Activated T-cell treated with anti-CD3 and anti-CD28 coated beads, Interleukin-2, amount 50 U/mL, for 72 hours (primary cell): Measurements from ENCODE around the gene RRM2. TPM values are rescaled to one million over a fixed set of nuclear protein-coding genes. Genes with fewer than 3 reads are reported as not detected.

Experiments used
- ATAC-seq, 2 donors: fragments of 150-1000 bp; cut with Tn5 transposase; replicated peaks in 1 of 2; 2 replicates each; pipeline ENCODE4 v1.10.0; 2021; ENCODE audit warnings: moderate library complexity in 2 of 2, mild to moderate bottlenecking in 1 of 2
- DNase-seq, 2 donors: peaks; one replicate each; pipeline ENCODE4 v3.0.0; 2021 to 2022; ENCODE audit warnings: mixed read lengths in 1 of 2
- H3K27ac Mint-ChIP-seq: one replicate; pipeline ENCODE4 v1.8.0; 2022; ENCODE audit warnings: mild to moderate bottlenecking, moderate library complexity, mixed read lengths
- H3K27me3 Mint-ChIP-seq: one replicate; pipeline ENCODE4 v1.8.0; 2022; ENCODE audit warnings: low read depth, mixed read lengths
- H3K36me3 Mint-ChIP-seq, 2 donors: one replicate each; pipeline ENCODE4 v1.8.0; 2022; ENCODE audit warnings: mixed read lengths in 2 of 2, mild to moderate bottlenecking in 1 of 2; ENCODE audit not compliant: insufficient read depth in 2 of 2
- H3K4me1 Mint-ChIP-seq: one replicate; pipeline ENCODE4 v1.8.0; 2022; ENCODE audit warnings: low read depth, mixed read lengths
- H3K4me3 Mint-ChIP-seq, 2 donors: one replicate each; pipeline ENCODE4 v1.8.0; 2022; ENCODE audit warnings: mild to moderate bottlenecking in 2 of 2, mixed read lengths in 2 of 2, moderate library complexity in 2 of 2
- H3K9me3 Mint-ChIP-seq, 2 donors: one replicate each; pipeline ENCODE4 v1.8.0; 2022; ENCODE audit warnings: mixed read lengths in 2 of 2
- total RNA-seq, 2 donors: library from RNA; stranded (reverse); gene quantifications; one replicate each; pipeline ENCODE4 v1.2.3, GENCODE V29; 2022

Gene RRM2
- total RNA-seq, 2 donors from 2014 or later: 222 to 233 TPM

DNA sequence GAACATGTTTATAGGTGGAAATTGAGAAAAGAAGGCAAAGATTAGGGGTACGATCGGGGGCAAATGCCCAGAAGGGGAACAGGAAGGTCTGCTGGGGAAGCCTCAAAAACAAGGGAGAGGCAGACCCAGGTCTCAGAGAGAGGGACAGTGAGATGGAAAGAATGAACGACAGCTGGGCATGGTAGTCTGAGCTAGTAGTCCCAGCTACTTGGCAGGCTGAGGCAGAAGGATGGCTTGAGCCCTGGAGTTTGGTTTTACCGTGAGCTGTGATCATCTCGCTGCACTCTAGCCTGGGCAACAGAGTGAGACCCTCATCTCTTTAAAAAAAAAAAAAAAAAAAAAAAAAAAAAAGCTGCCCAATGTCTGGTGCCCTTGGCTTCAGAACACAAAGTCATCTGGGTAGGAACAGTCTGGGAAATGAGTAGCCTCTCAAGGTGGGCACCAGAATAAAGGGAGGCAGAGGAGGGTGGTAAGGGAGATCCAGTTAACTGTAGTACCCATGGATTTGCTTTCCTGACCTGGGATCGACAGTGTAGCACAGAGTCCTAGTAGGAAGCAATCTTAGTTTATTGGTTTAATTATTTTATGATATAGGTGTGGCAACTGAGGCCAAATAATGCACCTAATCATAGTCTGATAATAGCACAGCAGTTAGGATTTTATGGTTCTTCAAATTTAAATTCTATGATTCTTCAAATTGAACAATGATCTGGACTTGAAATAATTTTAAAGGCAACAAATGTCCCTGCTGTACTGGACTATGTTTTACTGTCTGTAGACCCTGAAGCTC lies 3.5 kb downstream of the RRM2 start:
- Mint-ChIP-seq H3K9me3 (no peaks in the 10 kb centered on the region), H3K36me3 (peaks cover 35 to 64% of the 10 kb centered on the region in 2 donors), H3K4me3 (peak overlapping the region; percentile 86 to 93), H3K27ac (peak overlapping the region; percentile 81), H3K27me3 (no peaks in the 10 kb centered on the region), H3K4me1 (peaks cover 66% of the 10 kb centered on the region)
- ATAC-seq (no peak), DNase-seq (no peak)

DNA sequence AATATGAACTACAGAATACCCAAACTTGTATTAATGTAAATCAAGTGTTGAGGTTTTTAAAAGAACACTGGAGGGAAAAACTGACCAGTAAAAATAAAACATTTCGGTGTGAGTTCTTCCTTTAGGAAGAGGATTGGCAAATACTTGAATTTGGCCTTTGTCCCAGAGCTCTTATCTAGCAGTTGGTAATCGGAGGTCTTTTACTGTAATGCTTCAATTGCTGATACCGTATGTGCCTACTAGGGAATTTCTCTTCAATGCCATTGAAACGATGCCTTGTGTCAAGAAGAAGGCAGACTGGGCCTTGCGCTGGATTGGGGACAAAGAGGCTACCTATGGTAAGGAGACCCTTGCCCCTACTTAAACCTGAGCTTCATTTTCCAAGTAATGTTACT lies 4.1 kb downstream of the RRM2 start:
- H3K4me3 Mint-ChIP-seq: peak overlapping the region; percentile 8 to 25
- peaks cover 35 to 62% of the 10 kb centered on the region in 2 donors for H3K36me3 Mint-ChIP-seq
- no peaks in the 10 kb centered on the region for H3K27me3 Mint-ChIP-seq
- DNase-seq (no peak), ATAC-seq (no peak)
- H3K27ac Mint-ChIP-seq: no peak overlapping the region
- H3K9me3 Mint-ChIP-seq: no peaks in the 10 kb centered on the region
- peaks cover 62% of the 10 kb centered on the region for H3K4me1 Mint-ChIP-seq

DNA sequence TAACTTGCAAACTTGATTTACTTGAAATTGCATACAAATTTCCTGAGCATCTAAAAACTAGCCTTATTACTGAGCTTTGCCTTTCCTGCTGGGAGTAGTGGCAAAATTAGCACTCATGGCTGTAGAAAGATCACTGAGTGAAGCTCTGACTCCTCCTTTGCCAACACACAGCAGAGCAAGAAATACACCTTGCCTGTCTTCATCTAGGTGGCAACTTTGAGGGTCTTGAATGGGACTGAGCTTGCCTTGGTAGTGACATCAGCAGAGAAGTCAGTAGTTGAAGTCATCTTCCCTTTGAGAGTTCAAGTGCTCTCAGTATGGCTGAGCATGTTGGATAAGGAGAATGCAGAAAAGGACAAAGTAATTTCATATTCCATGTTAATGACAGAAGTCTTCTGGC lies 5.9 kb downstream of the RRM2 start:
- Mint-ChIP-seq H3K9me3 (no peaks in the 10 kb centered on the region), H3K27me3 (no peaks in the 10 kb centered on the region), H3K4me1 (peaks cover 58% of the 10 kb centered on the region), H3K4me3 (peak overlapping the region in 1 of 2 donors; percentile 62), H3K27ac (peak overlapping the region; percentile 82), H3K36me3 (peaks cover 40 to 65% of the 10 kb centered on the region in 2 donors)
- ATAC-seq (no peak), DNase-seq (no peak)

DNA sequence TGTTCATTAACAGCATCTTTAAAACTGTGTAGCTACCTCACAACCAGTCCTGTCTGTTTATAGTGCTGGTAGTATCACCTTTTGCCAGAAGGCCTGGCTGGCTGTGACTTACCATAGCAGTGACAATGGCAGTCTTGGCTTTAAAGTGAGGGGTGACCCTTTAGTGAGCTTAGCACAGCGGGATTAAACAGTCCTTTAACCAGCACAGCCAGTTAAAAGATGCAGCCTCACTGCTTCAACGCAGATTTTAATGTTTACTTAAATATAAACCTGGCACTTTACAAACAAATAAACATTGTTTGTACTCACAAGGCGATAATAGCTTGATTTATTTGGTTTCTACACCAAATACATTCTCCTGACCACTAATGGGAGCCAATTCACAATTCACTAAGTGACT lies 7.0 kb downstream of the RRM2 start:
- H3K4me3 Mint-ChIP-seq: no peak overlapping the region

DNA sequence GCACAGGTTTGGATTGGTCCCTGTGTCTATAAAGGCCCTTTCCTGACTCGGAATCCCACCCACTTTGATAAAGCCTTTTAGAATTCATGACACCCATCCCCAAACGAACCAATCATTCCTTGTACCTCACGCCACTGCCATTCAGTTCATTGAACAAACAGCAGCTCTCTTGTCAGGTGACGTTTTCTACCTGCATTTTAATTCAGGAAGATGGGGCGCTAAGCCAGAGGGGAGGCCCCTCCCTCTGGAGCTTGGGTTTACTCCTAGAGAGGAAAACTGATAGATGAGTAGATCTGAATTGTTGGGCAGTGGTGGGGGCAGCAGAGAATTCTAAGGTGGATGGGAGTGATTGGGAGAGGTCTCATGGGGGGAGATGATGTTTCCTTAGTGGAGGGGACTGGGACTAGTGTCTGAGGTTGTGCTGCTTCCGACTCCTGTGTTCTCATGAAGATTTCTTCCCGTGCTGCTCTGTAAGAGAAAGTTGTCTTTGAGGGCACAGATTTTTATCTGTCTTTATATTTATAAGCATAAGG lies 9.6 kb downstream of the RRM2 start:
- peaks cover 22 to 43% of the 10 kb centered on the region in 2 donors for H3K36me3 Mint-ChIP-seq
- H3K27ac Mint-ChIP-seq: peak overlapping the region; percentile 61
- H3K4me3 Mint-ChIP-seq: no peak overlapping the region
- H3K27me3 Mint-ChIP-seq: no peaks in the 10 kb centered on the region
- DNase-seq (no peak), ATAC-seq (no peak)
- peaks cover 35% of the 10 kb centered on the region for H3K4me1 Mint-ChIP-seq
- H3K9me3 Mint-ChIP-seq: no peaks in the 10 kb centered on the region

More for the DNA sequence above, 7.0 kb downstream of the RRM2 start:
- Mint-ChIP-seq H3K36me3 (peaks cover 36 to 57% of the 10 kb centered on the region in 2 donors), H3K27me3 (no peaks in the 10 kb centered on the region), H3K27ac (no peak overlapping the region), H3K4me1 (peaks cover 53% of the 10 kb centered on the region), H3K9me3 (no peaks in the 10 kb centered on the region)
- no peak for ATAC-seq
- DNase-seq: no peak

DNA sequence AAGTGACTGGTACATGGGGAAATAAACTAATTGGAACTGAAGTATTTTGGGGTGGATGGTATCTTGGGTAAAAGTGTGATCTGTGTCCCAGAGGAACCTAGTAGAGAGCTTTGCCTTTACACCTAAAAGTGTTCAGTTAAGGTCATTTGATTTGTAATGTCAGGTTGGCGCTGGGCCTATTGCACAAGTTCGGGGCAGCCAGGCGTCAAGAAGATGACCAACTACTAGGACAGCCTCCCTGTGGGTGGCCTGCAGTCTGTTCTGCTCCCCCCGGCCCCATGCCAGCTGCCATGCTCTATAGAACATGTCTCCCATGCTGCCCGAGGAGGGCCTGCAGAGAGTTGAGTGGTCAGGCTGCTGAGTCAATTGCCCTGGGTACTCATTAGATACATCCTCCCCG lies 10.1 kb downstream of the RRM2 start:
- H3K27ac Mint-ChIP-seq: peak overlapping the region; percentile 61

DNA sequence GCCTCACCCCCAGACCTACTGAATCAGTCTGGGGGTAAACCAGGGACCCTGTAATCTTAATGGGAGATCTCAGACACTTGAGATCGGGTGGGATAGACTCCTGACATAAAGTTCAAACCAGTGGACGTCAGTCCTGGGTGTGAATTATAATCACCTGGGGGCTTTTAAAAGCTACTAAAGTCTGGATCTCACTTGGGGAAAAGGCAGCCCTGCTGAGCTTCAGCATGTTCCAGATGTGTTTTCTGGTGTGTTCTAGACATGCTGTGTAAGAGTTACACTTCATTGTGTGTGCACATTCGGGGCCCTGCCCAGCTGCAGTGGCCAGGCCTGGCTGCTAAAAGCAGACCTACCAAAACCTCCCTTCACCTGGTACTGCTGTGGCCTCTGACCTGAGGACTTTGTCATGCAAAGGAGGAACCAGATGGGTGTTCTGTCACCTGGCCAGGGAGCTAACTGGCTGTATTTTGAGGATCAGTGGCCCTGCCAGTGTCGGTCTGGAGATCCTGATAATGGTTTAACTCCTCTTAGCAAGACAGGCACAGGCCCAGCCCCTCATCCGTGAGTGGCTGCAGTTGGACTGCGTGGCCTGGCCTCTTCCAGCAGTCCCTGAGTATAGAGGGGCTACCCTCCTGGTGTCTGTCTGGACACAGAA lies 10.6 kb downstream of the RRM2 start:
- no peak for DNase-seq
- peak in 1 of 2 donors; percentile 12 for ATAC-seq
- Mint-ChIP-seq H3K27me3 (no peaks in the 10 kb centered on the region), H3K4me3 (no peak overlapping the region), H3K9me3 (no peaks in the 10 kb centered on the region), H3K36me3 (peaks cover 22 to 38% of the 10 kb centered on the region in 2 donors), H3K27ac (no peak overlapping the region), H3K4me1 (peaks cover 31% of the 10 kb centered on the region)

More for the DNA sequence above, 10.1 kb downstream of the RRM2 start:
- ATAC-seq: peak in 1 of 2 donors; percentile 14
- Mint-ChIP-seq H3K4me1 (peaks cover 35% of the 10 kb centered on the region), H3K9me3 (no peaks in the 10 kb centered on the region), H3K36me3 (peaks cover 22 to 39% of the 10 kb centered on the region in 2 donors), H3K27me3 (no peaks in the 10 kb centered on the region), H3K4me3 (no peak overlapping the region)
- DNase-seq: no peak

DNA sequence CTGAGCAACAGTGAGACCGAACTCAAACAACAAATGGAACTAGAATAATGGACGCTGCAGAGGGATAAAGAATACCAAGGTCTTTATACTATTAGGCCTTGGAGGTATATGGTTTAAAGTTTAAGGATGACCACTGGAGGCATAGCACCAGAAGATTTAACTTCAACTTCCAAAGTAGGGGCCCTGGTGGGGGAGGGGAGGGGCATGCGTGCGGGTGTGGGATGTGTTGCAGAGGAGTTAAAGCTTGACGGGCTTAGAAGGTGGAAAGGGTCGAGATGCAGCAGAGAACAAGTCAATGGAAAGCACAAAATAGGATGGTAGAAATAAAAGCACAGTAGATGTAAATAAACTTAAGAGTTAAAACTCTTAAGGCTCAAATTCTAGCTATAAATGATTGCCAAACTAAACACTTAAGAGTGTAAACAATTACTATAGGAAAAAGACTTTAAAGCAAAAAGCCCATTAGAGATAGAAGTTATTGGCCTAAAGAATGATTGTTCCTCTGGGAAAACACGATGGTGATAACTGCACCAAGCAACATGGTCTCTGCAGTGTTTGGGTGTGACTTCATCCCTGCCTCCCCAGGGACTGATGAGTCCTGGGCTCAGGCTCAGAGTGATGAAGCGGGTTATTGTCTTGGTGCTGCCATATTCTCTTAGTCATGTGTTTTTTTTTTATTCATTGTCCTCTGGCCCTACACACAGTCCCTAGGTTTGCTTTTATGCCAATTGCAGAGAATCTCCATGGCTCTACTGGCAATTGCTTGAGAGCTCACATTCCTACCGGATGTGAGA lies 13.0 kb downstream of the RRM2 start:
- H3K4me3 Mint-ChIP-seq: no peak overlapping the region
- no peaks in the 10 kb centered on the region for H3K27me3 Mint-ChIP-seq
- H3K36me3 Mint-ChIP-seq: peaks cover 10 to 28% of the 10 kb centered on the region in 2 donors
- peak overlapping the region; percentile 43 for H3K27ac Mint-ChIP-seq
- DNase-seq (no peak), ATAC-seq (peak in 1 of 2 donors; percentile 6)
- peaks cover 26% of the 10 kb centered on the region for H3K4me1 Mint-ChIP-seq
- H3K9me3 Mint-ChIP-seq: no peaks in the 10 kb centered on the region

DNA sequence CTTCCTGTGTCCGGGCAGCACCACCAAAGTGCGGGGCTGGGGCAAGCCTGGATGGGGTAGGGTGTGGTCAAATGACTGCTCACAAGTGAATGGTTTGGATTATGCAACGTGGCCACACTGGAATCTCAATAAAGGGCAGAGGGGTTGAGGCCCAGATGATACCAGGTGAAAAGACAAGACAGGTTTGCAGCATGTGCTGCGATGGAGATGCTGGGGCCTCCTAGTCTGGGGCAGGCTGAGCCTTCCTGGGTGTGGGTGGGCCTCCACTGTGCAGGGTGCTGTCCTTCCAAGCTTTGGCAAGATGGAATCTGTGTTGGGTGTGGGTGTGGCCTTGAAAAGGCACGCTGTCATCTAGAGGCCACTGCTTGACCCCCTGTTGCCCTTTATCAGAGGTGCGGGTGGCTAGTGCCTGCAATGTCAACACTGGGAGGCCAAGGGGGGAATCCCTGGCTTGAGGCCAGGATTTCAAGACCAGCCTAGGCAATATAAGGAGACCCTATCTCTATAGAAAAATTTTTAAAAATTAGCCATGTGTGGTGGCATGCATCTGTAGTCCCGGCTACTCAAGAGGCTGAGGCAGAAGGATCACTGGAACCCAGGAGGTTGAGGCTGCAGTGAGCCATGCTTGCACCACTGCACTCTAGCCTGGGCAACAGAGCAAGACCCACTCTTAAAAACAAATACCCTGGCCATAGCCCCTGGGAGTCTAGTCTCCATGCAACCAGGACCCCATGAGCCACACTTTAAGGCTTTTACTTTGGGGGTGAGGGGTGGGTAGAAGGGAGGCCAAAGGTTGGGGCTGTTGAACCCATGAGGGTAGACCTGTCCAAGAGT lies 13.8 kb downstream of the RRM2 start:
- Mint-ChIP-seq H3K36me3 (peaks cover 9 to 24% of the 10 kb centered on the region in 2 donors), H3K4me3 (no peak overlapping the region), H3K27me3 (no peaks in the 10 kb centered on the region), H3K4me1 (peaks cover 23% of the 10 kb centered on the region), H3K27ac (peak overlapping the region; percentile 43), H3K9me3 (no peaks in the 10 kb centered on the region)
- DNase-seq (no peak), ATAC-seq (peak; percentile 5 to 15)

DNA sequence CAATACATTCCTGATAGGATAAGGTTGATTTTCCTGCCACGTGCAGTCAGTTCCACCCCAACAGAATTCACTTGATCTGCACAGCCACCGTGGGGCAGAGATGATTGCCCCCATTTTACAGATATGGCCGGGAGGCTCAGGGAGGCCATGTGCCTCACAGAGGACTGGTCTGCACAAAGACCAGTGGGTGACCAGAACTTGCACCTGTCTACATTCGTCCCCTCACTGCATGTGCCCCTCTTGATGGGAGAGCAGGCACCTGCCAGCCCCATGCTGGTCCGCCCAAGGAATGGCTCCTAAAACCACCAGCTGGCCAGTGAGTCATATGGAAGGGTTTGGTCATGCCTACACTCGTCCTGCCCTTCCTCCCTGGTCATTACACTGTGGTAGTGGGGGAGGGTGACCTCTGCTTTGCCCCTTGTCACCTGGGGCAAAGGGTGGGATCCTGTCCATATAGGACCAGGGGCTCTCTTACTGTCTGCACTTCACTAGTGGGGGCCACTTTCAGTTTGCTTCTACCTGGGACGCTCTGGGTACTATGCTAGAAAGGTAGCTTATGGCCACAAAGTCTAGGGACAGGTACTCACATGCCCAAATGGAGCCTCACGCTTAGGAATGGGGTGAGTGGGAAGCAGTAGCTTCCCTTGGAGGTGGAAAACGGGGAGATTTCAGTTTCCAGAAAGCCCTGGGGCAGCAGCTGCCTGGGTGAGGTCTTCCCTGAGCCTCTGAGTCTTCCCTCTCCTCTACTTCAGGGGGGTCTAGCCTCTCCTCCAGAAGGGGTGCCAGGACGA lies 14.7 kb downstream of the RRM2 start:
- Mint-ChIP-seq H3K9me3 (no peaks in the 10 kb centered on the region), H3K27me3 (no peaks in the 10 kb centered on the region), H3K4me3 (no peak overlapping the region), H3K4me1 (peaks cover 30% of the 10 kb centered on the region), H3K27ac (no peak overlapping the region), H3K36me3 (peaks cover 6 to 29% of the 10 kb centered on the region in 2 donors)
- DNase-seq (no peak), ATAC-seq (peak; percentile 4 to 24)

DNA sequence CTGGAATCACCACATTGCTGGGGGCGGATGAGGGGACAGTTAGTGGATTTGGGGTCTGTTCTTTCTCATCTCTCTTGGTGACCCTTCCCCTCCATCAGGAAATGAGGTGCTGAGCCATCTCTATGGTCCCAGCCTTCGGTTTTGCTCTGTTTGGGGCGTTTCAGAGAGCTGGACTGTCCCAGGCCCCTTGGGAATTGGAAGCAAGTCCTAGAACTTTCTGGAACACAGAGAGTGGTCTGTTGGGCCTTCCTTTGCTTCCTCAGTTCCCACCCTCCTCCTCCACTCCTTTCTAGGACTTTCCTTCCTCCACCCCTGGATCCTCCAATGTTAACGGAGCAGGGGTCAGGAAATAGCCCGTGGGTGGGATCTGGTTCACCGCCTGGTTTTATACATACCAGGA lies 17.0 kb downstream of the RRM2 start:
- Mint-ChIP-seq H3K27me3 (no peaks in the 10 kb centered on the region), H3K4me1 (peaks cover 30% of the 10 kb centered on the region), H3K27ac (no peak overlapping the region), H3K4me3 (no peak overlapping the region), H3K9me3 (no peaks in the 10 kb centered on the region), H3K36me3 (peaks cover 5 to 38% of the 10 kb centered on the region in 2 donors)
- DNase-seq (no peak), ATAC-seq (no peak)
